GM20000 (cell line): ENCODE results near the gene CNOT11.
"Not testable (repeated sequence)": the region's sequence is repeated elsewhere in the genome, so short reads cannot be mapped to it uniquely, and the experiment has no call there.

ENCODE experiments used
- DNase-seq: peaks from one replicate; pipeline ENCODE4 v3.0.0; 2012; ENCODE audit warnings: low spot score
- TF ChIP-seq, protein P1 (sequence below): IDR thresholded peaks from 2 replicates; pipeline ENCODE4 v1.5.1; 2012; ENCODE audit warnings: mild to moderate bottlenecking, control low read depth; ENCODE audit errors: extremely low read depth, missing control alignments

The CNOT11 gene

DNA sequence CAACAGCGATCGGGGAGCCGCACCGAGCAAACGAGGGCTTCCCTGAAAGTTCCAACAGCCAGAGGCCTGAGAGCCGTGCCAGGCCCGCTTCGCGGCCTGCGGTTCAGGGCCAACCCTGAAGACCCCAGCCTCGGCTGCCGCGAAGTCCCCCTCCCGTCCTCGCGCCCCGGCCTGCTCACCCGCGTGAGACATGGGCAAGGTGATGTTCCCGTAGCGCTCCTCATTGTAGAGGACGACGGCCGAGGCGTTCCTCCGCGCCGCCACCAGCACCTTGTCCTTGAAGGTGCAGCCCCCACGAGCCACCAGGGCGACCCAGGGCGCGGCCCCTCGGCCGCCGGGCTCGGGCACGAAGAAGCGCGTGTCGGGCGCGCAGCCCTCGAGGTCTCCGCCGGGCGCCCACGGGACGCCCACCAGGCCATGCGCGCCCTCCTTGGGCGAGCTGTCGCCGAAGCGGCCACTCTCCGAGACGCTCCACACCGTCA is 55.3 kb downstream of the CNOT11 start:
- TF ChIP-seq, protein P1, sequence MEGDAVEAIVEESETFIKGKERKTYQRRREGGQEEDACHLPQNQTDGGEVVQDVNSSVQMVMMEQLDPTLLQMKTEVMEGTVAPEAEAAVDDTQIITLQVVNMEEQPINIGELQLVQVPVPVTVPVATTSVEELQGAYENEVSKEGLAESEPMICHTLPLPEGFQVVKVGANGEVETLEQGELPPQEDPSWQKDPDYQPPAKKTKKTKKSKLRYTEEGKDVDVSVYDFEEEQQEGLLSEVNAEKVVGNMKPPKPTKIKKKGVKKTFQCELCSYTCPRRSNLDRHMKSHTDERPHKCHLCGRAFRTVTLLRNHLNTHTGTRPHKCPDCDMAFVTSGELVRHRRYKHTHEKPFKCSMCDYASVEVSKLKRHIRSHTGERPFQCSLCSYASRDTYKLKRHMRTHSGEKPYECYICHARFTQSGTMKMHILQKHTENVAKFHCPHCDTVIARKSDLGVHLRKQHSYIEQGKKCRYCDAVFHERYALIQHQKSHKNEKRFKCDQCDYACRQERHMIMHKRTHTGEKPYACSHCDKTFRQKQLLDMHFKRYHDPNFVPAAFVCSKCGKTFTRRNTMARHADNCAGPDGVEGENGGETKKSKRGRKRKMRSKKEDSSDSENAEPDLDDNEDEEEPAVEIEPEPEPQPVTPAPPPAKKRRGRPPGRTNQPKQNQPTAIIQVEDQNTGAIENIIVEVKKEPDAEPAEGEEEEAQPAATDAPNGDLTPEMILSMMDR, result no peak
- no peak for DNase-seq

DNA sequence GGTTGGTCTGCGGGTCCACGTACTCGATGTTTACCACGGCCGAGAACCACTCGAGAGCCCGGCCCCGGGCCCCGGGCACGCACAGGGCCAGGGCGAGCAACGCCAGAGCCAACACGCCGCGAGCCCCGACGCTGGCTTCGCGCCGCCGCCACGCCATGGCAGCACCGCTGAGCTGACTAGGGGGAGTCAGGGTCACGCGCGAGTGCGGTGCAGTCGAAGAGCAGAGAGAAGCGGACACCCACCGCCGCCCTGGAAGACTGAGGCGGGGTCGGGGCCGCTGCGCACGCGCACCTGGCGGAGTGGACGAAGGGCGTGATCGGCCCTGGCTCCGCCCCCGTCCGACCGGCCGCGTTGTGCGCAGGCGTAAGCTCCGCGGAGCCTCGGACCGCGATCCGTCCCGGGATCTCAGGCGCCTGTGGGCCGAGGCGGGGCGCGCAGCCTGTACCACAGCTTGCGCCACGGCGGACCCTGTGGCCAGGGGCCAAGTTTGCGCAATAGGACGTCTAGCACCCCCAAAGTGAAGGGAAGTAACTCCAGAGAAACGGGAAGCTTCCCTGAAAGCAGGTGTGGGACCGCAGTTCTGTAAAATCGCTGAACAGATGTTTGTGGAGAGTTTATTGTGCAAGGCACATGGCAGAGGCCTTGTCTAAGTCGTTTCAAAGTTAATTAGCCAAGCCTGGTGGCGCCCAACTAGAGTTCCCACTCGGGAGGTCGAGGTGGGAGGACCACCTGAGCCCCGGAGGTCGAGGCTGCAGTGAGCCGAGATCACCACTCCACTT is 55.9 kb downstream of the CNOT11 start, which contains the start of gene RNF149:
RNF149 (minus strand) TSS at position 270 of the 779 bp plus-strand sequence; CDS start at position 157, 113 bp downstream.
- TF ChIP-seq, protein P1, result no peak
- peak; percentile 97 for DNase-seq

DNA sequence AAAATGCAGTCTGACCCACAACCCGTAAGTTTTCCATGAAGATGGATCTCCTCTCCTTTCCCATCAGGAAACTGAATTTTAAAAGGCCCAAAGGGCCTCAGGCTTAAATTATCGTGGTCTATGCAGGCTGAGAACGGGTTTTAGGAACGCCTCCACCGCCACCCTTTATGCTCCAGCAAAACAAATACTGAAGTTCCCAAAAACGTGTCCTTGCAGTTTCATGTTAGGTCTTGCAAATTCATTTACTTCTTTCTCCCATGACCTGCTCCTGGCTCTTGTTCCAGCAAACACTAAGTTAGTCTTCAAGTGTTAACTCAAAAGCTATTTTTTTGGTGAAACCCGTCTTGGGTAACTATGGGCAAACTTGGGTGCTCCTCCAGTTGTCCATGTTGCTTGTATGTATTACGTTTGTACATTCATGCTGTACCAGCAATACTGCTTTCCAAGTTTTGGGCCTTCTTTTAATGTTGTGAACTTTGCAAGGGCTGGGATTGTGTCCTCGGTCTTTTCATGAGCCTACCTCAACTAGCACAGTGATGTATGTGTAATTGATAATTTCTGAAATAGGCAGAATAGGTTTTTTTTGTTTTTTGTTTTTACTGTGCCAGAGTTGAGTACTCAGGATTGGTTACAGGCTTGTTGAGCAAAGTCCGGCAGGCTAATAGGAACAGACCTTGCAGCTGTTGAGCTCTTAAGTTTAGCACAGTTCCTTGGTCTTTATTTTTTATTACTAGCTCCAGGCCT is 57.6 kb downstream of the CNOT11 start:
- TF ChIP-seq, protein P1, result no peak
- no peak for DNase-seq

DNA sequence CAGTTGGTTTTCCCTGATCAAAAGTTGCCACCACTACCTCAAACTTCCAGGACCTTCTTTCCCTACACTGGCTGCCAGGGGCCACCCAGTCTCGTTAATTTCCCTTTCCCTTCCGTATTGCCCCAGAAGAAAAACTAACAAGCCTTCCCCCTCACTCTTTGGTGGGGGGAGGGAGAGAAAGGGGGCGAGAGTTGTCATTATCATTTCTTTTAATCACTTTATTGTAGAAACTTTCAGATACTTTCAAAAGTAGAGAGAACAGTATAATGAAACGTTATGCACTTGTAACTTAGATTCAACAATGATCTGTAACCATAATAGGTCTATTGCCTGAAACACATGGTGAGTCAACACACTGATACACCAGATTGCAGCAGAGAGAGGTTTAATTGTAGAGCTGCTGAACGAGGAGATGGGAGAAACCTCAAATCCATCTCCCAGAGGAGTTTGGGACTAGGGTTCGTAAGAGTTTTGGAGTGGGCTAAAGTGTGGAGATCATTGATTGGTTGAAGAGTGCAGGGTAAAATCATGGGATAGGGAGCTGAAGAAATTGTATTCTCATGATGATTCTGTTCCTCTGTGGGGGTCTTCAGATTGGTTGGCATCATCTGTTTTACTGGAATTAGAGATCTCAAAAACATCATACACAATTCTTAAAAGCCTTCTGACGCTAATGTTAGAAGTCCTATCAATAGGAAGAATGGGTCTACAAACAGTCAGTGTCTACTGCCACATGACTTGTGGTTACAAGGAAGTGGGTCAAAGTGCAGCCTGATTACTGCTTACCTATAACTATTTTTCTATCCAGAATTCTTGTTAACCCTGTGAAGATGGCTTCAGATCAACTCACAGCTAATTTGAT is 58.4 kb downstream of the CNOT11 start:
- TF ChIP-seq, protein P1, result no peak
- no peak for DNase-seq

DNA sequence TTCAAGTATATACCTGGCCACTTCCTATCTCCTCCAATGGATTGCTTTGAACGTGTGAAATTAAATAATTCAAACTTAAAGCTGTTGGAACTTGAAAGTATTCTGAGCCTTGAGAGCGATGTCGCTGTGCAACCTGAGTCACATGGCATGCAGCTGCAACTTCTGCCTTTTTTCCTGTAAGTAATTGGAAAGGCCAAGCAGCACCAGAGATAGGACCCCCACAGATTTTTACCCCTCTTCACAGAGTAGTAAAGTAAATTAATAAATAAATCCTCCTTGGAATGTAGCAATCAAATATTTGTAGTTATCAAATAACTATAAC is 59.0 kb downstream of the CNOT11 start:
- TF ChIP-seq, protein P1, result no peak

GRCh38 chr2:101316568-101316967 is 63.9 kb downstream of the CNOT11 start:
- not testable (repeated sequence) for DNase-seq

More for the DNA sequence above, 59.0 kb downstream of the CNOT11 start:
- DNase-seq, result no peak
